ENCODE measurements around the gene PRSS22. TPM values are rescaled to one million over a fixed set of nuclear protein-coding genes. Genes with fewer than 3 reads are reported as not detected.

The PRSS22 gene
- total RNA-seq, 1 experiment from 2014 or later, result 141 TPM

- H3K4me1 Mint-ChIP-seq (ENCODE audit: low read depth, unreplicated experiment), result peaks cover 20% of the 10 kb centered on the region
- no peaks in the 10 kb centered on the region for H3K9me3 Mint-ChIP-seq (ENCODE audit: low read depth, unreplicated experiment)
- no TSS peak for BruUV-seq (replicated peaks)
- intact Hi-C loops (cut with micrococcal nuclease; ENCODE audit: unreplicated experiment), result loop anchor here (5.0 kb wide), 1 partner anchor 44 kb away; the partner anchor contains the start of gene ELOB
- no peaks in the 10 kb centered on the region for H3K36me3 Mint-ChIP-seq (ENCODE audit: insufficient read depth, unreplicated experiment)
- no peak overlapping the region for H3K27ac Mint-ChIP-seq (ENCODE audit: unreplicated experiment)
- no peaks in the 10 kb centered on the region for H3K27me3 Mint-ChIP-seq (ENCODE audit: unreplicated experiment)
- no peak overlapping the region for H3K4me3 Mint-ChIP-seq (ENCODE audit: low read depth, unreplicated experiment)
- DNase-seq, result no peak
- CTCF ChIA-PET, result no interaction called here
- no peak for TF ChIP-seq CTCF (IDR thresholded peaks at IDR 0.05; ENCODE audit: unreplicated experiment)
Observed at GRCh38 chr16:2821487-2822157, 36.3 kb downstream of the PRSS22 start.

GRCh38 chr16:2820836-2821486, 37.0 kb downstream of the PRSS22 start:
- no TSS peak for BruUV-seq (replicated peaks)
- H3K4me1 Mint-ChIP-seq (ENCODE audit: low read depth, unreplicated experiment), result peaks cover 20% of the 10 kb centered on the region
- CTCF ChIA-PET, result no interaction called here
- H3K4me3 Mint-ChIP-seq (ENCODE audit: low read depth, unreplicated experiment), result no peak overlapping the region
- DNase-seq, result no peak
- H3K27ac Mint-ChIP-seq (ENCODE audit: unreplicated experiment), result no peak overlapping the region
- intact Hi-C loops (cut with micrococcal nuclease; ENCODE audit: unreplicated experiment), result loop anchor here (5.0 kb wide), 1 partner anchor 44 kb away; the partner anchor contains the start of gene ELOB
- no peaks in the 10 kb centered on the region for H3K9me3 Mint-ChIP-seq (ENCODE audit: low read depth, unreplicated experiment)
- TF ChIP-seq CTCF (IDR thresholded peaks at IDR 0.05; ENCODE audit: unreplicated experiment), result no peak
- H3K27me3 Mint-ChIP-seq (ENCODE audit: unreplicated experiment), result no peaks in the 10 kb centered on the region
- no peaks in the 10 kb centered on the region for H3K36me3 Mint-ChIP-seq (ENCODE audit: insufficient read depth, unreplicated experiment)

GRCh38 chr16:2819939-2820835, 37.8 kb downstream of the PRSS22 start:
- no TSS peak for BruUV-seq (replicated peaks)
- no peak for TF ChIP-seq CTCF (IDR thresholded peaks at IDR 0.05; ENCODE audit: unreplicated experiment)
- Mint-ChIP-seq H3K4me3 (ENCODE audit: low read depth, unreplicated experiment) (no peak overlapping the region), H3K9me3 (ENCODE audit: low read depth, unreplicated experiment) (no peaks in the 10 kb centered on the region), H3K36me3 (ENCODE audit: insufficient read depth, unreplicated experiment) (no peaks in the 10 kb centered on the region), H3K27ac (ENCODE audit: unreplicated experiment) (no peak overlapping the region), H3K27me3 (ENCODE audit: unreplicated experiment) (no peaks in the 10 kb centered on the region), H3K4me1 (ENCODE audit: low read depth, unreplicated experiment) (peaks cover 20% of the 10 kb centered on the region)
- CTCF ChIA-PET, result no interaction called here
- DNase-seq, result no peak
- intact Hi-C loops (cut with micrococcal nuclease; ENCODE audit: unreplicated experiment), result loop anchor here (5.0 kb wide), 1 partner anchor 43 kb away; the partner anchor contains the start of gene ELOB

- no TSS peak for BruUV-seq (replicated peaks)
- no peak for TF ChIP-seq CTCF (IDR thresholded peaks at IDR 0.05; ENCODE audit: unreplicated experiment)
- no peak overlapping the region for H3K4me3 Mint-ChIP-seq (ENCODE audit: low read depth, unreplicated experiment)
- intact Hi-C loops (cut with micrococcal nuclease; ENCODE audit: unreplicated experiment), result no loop called here
- H3K27me3 Mint-ChIP-seq (ENCODE audit: unreplicated experiment), result no peaks in the 10 kb centered on the region
- H3K27ac Mint-ChIP-seq (ENCODE audit: unreplicated experiment), result no peak overlapping the region
- peaks cover 20% of the 10 kb centered on the region for H3K4me1 Mint-ChIP-seq (ENCODE audit: low read depth, unreplicated experiment)
- no peak for DNase-seq
- H3K9me3 Mint-ChIP-seq (ENCODE audit: low read depth, unreplicated experiment), result no peaks in the 10 kb centered on the region
- H3K36me3 Mint-ChIP-seq (ENCODE audit: insufficient read depth, unreplicated experiment), result no peaks in the 10 kb centered on the region
- CTCF ChIA-PET, result no interaction called here
Observed at GRCh38 chr16:2819179-2819938, 38.6 kb downstream of the PRSS22 start.

All from Calu3 (cell line).